ENCODE measurements around the gene MRPL4. TPM values are rescaled to one million over a fixed set of nuclear protein-coding genes. Genes with fewer than 3 reads are reported as not detected.

MRPL4 gene
- total RNA-seq, 1 donor from 2014 or later, result 55.0 TPM

GRCh38 chr19:10285393-10285792, 33.4 kb downstream of the MRPL4 start:
- DNase-seq (ENCODE audit: extremely low spot score in 2 of 2), result no peak
- intact Hi-C loops (cut with DNase I), result no loop called here
- H3K27ac ChIP-seq, result no peak overlapping the region
- no peak overlapping the region for H3K4me3 ChIP-seq
- no peak for TF ChIP-seq POLR2A (IDR thresholded peaks at IDR 0.05)
- no peak for TF ChIP-seq POLR2AphosphoS5 (IDR thresholded peaks at IDR 0.05; ENCODE audit: insufficient read depth in 1 of 2, low read depth in 1 of 2)
- no peak for TF ChIP-seq CTCF (IDR thresholded peaks at IDR 0.05)
- H3K9me3 ChIP-seq, result no peaks in the 10 kb centered on the region
- peaks cover 6% of the 10 kb centered on the region for H3K27me3 ChIP-seq
- H3K36me3 ChIP-seq, result peaks cover 0 to 19% of the 10 kb centered on the region in 2 donors
- peaks cover 48% of the 10 kb centered on the region for H3K4me1 ChIP-seq

GRCh38 chr19:10286803-10287737, 35.1 kb downstream of the MRPL4 start, which contains the start of gene ICAM4:
Gene ICAM4, plus strand, starts transcription at chr19:10286955. Its CDS starts 58 bp downstream, at chr19:10287013.
- intact Hi-C loops (cut with DNase I), result no loop called here
- TF ChIP-seq POLR2A (IDR thresholded peaks at IDR 0.05) (no peak), CTCF (IDR thresholded peaks at IDR 0.05) (no peak), POLR2AphosphoS5 (IDR thresholded peaks at IDR 0.05; ENCODE audit: insufficient read depth in 1 of 2, low read depth in 1 of 2) (no peak)
- Histone ChIP-seq H3K9me3 (no peaks in the 10 kb centered on the region), H3K36me3 (peaks cover 0 to 19% of the 10 kb centered on the region in 2 donors), H3K4me1 (peaks cover 65% of the 10 kb centered on the region), H3K4me3 (no peak within 1 kb of the TSS), H3K27me3 (peaks cover 6% of the 10 kb centered on the region), H3K27ac (no peak within 1 kb of the TSS)
- no peak for DNase-seq (ENCODE audit: extremely low spot score in 2 of 2)

- no peaks in the 10 kb centered on the region for H3K9me3 ChIP-seq
- H3K4me3 ChIP-seq, result peak overlapping the region; percentile 37 to 56
- no peak for DNase-seq (ENCODE audit: extremely low spot score in 2 of 2)
- peaks cover 7% of the 10 kb centered on the region for H3K27me3 ChIP-seq
- peaks cover 0 to 15% of the 10 kb centered on the region in 2 donors for H3K36me3 ChIP-seq
- peaks cover 80% of the 10 kb centered on the region for H3K4me1 ChIP-seq
- intact Hi-C loops (cut with DNase I), result no loop called here
- no peak for TF ChIP-seq POLR2A (IDR thresholded peaks at IDR 0.05)
- TF ChIP-seq POLR2AphosphoS5 (IDR thresholded peaks at IDR 0.05; ENCODE audit: insufficient read depth in 1 of 2, low read depth in 1 of 2), result no peak
- TF ChIP-seq CTCF (IDR thresholded peaks at IDR 0.05), result no peak
- no peak overlapping the region for H3K27ac ChIP-seq
Measured at GRCh38 chr19:10288662-10289166, 36.7 kb downstream of the MRPL4 start.

GRCh38 chr19:10289167-10289835, 37.3 kb downstream of the MRPL4 start:
- Histone ChIP-seq H3K4me3 (peak overlapping the region; percentile 37 to 56), H3K27me3 (peaks cover 13% of the 10 kb centered on the region), H3K27ac (no peak overlapping the region), H3K36me3 (peaks cover 0 to 11% of the 10 kb centered on the region in 2 donors), H3K4me1 (peaks cover 80% of the 10 kb centered on the region), H3K9me3 (no peaks in the 10 kb centered on the region)
- no peak for DNase-seq (ENCODE audit: extremely low spot score in 2 of 2)
- TF ChIP-seq POLR2A (IDR thresholded peaks at IDR 0.05) (no peak), CTCF (IDR thresholded peaks at IDR 0.05) (no peak), POLR2AphosphoS5 (IDR thresholded peaks at IDR 0.05; ENCODE audit: insufficient read depth in 1 of 2, low read depth in 1 of 2) (no peak)
- intact Hi-C loops (cut with DNase I), result no loop called here
